ENCODE data around the gene INPP4B.

INPP4B gene

GRCh38 chr4:142449771-142450373 lies 396.2 kb downstream of the INPP4B start:
- DNase-seq, result no peak

GRCh38 chr4:142447009-142447408 lies 399.1 kb downstream of the INPP4B start:
- DNase-seq, result no peak

DNA sequence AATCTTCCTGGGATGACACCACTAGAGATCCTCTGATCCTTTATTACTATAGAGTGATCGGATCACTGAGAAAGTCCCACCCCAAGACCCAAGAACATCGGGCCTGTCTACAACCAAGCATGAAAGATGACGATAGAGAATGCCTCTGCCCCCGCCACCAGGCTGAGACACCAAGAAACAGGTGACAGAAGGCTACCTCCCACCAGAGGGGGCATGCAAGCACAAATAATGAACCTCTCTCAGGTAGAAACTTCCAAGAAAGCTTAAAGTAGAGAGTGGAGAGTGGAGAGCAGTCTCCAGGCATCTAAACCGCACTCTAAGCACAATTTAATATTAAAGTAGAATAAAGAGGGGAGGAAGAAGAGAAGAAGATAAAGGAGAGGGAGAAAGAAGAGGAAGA lies 402.6 kb downstream of the INPP4B start:
- DNase-seq, result no peak

DNA sequence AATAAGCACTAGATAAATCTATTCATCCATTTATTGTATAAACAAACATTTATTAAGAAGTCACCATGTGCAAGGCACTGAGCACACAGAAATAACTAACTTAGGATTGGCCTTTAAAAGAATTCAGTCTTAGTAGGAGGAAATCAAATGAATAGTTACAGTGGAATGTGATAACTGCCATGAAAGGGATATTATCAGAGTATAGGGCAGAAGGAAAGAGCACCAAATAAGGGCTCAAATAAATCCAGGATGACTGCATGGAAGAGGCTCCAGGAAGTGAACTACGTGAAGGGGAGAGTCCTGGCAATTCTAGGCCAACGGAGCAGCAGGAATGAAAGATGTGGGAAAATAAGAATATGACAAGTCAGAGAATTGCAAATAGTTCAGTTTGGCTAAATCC lies 406.0 kb downstream of the INPP4B start:
- DNase-seq, result no peak

DNA sequence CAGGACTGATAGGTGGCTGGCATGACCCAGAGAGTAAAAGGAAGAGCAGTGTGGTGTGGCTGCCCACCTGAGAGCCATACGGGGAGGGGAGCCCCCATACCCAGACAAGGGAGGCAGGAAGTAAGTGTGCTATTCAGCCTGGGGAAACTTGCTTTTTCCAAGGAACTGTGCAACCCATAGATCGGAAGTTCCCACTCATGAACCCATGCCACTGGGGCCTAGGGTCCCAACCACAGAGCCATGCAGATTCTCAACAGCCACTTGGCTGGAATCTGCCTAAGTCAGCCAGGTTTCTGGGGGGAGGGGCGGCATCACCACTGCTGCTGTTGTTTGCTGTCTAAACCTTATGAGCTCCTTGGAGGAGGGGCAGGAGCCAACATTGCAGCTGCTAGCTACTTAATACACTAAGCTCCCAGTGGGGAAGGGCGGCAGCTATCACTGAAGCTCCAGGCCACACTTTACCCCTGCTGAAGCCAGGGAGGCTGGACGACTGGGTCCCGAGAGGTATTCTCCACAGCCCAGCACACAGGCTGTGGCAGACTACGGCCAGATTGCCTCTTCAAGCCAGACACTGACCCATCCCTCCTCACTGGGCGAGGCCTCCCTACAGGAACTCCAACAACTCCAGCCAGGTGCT lies 410.4 kb downstream of the INPP4B start:
- DNase-seq, result peak in 1 of 3 experiments; percentile 24

- no peak for DNase-seq
Observed at GRCh38 chr4:142434519-142435224, 411.4 kb downstream of the INPP4B start.

GRCh38 chr4:142428715-142429114 lies 417.4 kb downstream of the INPP4B start:
- DNase-seq, result no peak

DNA sequence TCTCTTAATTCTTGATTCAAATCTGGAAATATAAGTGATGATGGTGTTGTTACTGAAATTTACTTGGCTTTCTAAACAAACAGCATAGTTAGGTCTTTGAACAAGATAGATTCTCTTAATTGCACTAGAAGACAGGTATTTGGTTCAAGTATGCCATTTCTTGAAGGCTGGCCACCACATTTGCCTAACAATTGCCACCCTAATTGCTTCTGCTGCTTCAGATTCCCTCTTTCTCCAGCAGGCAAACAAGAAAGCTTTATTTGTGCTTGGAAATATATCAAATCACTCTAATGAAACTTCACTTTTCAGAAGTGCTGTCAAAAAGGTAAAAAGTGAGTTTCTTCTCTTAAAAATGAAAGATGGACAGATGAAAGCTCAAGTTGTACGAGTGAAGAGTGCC lies 418.6 kb downstream of the INPP4B start:
- DNase-seq, result no peak

DNA sequence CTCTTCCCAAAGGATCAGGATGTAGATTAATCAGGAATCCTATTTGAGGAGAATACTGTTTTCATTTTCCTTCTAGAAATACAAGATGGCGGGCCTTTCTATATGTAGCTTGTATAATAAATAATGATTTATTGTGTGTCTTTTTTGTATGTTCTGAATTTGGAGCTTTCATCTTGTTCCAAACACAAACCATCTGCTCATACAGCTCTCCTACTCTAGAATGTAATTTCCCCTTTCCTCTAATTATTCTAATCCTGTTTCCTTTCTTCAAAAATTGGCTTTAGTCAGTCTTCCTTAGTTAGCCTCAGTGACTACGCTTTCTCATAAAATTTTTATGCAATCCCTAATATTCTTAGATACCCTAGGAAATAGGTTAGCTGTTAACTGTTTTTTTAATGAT lies 422.2 kb downstream of the INPP4B start:
- no peak for DNase-seq

DNA sequence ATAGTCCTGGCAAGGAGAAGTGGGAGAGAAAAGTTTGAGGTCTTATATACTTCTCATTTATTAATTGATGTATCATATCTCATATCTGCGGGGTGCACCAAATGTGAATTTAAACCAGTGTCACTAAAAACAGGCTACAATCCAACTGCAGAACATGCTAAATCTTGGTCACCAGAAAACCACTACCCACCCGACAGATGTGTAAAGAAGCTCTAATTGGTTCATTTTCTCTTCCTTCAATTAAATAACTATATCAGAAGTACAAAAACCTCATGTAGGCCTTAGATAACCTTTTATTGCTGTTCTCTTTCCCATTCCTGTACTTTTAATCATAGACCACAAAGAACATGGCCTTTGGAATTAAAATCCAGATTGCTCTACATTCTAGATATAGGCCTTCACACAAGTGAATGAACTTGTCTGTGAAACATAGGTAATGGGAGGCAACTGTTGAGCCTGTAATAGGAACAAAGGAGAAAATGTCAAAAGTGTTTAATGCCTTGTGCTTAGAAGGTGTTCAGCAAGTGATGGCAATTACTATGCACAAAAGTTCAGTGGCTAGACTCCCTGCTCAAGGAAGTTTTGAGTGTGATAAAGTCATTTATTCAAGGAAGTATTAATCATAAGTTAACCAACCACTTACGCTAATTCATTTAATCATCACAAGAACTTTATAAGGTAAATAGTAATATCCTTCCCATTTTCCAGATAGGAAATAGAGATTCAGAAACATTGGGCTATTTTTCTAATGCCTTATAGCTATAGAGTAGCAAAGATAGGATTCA lies 425.6 kb downstream of the INPP4B start:
- DNase-seq, result no peak

DNA sequence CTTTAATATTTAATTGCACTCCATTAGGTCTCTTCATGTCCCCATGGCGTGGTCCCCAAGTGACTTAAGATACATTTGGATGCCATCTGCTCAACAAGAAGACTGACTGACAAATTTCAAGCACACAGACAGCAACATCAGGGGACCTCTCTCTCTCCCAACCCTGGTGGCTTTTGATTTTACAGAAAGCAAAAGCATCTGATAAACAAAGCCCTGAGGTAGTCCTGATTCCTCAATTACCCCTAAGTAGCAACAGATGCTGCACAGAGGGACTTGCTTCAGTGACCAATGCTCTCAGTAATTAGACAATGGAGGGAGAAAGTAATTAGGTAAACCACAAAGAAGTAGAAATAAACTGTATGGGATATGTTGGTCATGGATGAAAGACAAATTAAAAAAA lies 426.4 kb downstream of the INPP4B start:
- peak in 1 of 3 experiments; percentile 8 for DNase-seq

DNA sequence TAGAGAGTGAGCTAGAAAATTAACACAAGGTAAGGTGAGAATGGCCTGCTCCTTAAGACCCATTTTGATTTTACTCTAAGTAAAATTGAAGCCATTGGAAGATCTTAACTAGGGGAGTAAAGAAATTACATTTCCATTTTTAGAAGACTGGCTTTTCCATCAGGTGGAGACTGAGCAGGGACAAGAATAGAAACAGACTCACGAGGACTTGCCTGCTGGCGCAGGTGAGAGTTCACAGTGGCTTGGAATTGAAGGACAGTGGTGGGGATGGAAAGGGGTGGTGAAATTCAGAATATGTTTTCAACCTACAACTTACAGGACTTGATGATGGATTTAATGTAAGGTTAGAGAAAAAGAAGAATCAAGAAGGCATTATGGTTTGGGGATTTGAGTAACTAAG lies 427.4 kb downstream of the INPP4B start:
- no peak for DNase-seq

GRCh38 chr4:142416711-142417275 lies 429.3 kb downstream of the INPP4B start:
- DNase-seq, result no peak

- DNase-seq, result no peak
Observed at GRCh38 chr4:142416121-142416520, 430.0 kb downstream of the INPP4B start.

GRCh38 chr4:142414366-142414990 lies 431.6 kb downstream of the INPP4B start:
- no peak for DNase-seq

DNA sequence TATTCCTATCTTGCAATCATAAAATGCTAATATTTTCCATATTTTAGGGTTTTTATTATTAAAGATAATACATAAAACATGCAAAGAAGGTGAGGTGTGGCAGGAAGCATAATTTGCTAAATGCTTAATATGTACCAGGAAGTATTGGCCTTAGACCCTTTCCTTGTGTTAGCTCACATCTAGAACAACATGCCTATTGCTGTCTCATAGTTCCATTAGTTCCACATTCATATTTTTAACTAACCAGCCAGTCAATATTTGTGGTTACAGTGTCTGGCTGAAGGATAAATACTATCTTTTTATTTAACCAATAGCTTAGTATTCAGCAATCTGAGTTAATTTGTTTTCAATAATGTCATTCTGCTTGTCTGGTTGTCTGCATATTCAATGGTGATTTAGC lies 432.6 kb downstream of the INPP4B start:
- DNase-seq, result no peak

GRCh38 chr4:142411993-142412392 lies 434.1 kb downstream of the INPP4B start:
- DNase-seq, result no peak

DNA sequence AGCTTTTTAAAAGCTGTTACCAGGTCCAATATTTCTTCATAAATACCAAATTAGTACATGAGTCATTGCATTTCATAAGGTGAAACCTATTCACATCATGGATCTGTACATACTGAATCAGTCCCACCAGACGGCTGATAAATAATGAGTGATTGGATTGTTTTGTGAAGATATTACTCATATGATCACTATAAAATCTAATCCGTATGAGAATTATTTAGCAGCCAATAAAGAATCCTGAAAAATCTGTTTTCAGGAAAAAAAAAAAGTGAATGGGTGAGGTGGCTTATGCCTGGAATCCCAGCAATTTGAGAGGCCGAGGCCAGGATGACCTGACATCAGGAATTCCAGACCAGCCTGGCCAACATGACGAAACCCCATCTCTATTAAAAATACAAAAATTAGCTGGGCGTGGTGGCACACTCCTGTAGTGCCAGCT lies 438.1 kb downstream of the INPP4B start:
- no peak for DNase-seq

- no peak for DNase-seq
Observed at GRCh38 chr4:142407596-142407995, 438.5 kb downstream of the INPP4B start.

DNA sequence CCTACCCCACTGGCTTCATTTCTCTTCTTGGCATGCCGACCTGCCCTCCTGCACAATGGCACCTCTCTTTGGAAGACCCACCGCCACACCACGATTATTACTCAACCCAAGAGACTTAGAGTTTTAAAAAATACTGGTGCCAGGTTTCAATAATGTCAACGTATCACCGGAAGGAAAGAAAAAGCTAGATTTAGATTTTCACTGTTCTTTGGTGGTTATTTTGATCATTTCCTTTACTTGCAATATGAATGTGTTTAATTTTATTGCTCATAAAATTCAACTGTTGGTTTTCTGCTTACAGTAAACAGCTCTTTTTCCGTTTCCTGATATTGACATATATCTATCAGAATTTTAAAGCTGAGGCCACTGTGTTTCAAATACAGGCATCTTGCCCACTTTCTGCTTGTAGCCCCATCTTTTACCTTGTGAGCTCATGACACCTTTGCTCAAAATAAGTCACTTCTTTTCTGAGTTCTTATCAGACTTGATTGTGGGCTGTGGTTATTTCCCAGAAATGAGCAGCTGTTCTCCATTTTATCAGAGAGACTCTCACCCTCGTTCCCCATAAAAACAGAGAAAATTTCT lies 439.1 kb downstream of the INPP4B start:
- DNase-seq, result no peak

DNA sequence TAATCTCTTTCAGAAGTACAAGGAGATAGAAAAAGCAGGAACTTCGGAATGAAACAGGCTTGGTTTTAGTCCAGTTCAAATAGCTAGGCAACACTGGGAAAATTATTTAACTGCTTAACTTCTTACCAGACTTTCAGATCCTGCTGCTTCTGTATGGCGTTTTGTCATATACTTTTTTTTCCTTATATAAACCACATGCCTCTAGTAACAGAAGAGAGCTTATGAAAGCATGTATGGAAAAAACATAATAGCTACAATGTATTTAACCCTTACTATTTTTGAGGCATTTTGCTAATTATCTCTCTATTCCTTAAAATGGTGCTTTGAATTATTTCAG lies 439.6 kb downstream of the INPP4B start:
- DNase-seq, result no peak

Data from NCI-H1417 (cell line).